Stimulated activated CD4-positive, alpha-beta T cell treated with anti-CD3 and anti-CD28 coated beads, TNF-alpha, amount 100 ng/mL, for 4 hours (primary cell): Measurements from ENCODE around the gene IRF2BP2.

Experiments
- DNase-seq, 3 experiments: peaks; one replicate each; pipeline ENCODE4 v3.0.0-alpha.2; 2020; ENCODE audit warnings: low read depth in 3 of 3

Gene IRF2BP2

DNA sequence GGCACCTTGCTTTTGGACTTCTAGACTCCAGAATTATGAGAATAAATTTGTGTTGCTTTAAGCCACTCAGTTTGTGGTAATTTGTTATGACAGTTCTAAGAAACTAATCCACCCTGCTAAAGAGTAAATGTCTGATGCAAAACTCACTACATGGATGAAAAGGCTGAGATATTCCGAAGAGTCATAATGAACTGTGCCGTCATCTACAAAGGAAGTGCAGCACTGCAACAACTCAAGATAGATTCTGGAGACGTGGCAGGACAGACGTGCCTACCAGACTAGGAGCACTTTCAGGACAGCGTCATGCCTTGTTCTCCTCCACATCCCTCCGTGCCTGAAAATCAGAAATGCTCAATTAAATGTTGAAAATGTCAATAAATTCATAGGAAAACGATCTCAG is 24.4 kb upstream of the IRF2BP2 start:
- DNase-seq: no peak

DNA sequence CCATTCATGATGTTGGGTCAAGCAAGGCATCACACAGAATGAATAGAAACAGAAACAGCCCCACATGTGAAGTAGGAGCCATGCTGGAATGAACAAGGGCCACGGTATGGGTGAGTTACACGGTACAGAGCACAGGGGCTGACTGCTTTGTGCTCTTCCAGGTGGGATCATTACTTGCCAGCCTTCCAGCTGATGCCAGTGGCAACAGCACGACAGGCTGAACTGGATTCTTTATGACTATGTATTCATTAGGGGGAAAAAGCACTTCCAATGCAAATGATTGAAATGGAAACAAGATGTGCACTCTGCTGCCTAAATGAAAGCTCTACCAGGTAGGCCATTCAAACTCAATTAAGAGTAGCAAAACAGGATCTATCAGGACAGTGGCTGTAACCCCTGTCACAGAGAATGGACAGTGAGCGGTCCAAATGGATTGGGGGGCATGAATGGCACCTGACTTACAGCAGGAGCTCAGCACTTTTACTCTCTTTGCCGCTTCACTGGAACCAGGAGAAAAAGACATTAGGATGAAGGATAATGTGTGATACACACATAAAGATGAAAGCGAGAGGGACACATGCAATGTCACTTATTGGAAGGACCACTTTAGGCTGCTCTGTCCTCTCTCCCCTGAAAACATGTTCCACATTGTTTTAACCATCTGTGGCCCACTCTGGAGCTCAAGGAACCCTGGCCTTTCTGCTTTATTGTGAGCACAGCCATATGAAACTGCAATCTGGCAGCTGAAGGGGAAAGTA is 23.4 kb upstream of the IRF2BP2 start:
- DNase-seq: no peak

DNA sequence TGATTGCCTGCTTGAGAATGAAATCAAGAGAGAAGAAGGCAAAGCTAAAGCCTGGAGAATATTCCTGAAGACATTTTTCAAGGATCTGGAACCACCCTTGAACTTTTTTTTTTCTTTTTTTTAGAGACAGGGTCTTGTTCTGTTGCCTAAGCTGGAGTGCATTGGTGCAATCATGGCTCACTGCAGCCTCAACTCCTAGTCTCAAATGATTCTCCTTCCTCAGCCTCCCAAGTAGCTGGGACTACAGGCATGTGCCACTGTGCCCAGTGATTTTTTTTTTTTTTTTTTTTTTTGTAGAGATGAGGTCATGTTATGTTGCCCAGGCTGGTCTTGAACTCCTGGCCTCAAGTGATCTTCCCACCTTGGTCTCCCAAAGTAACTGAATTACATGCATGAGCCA is 22.2 kb upstream of the IRF2BP2 start:
- DNase-seq: no peak

DNA sequence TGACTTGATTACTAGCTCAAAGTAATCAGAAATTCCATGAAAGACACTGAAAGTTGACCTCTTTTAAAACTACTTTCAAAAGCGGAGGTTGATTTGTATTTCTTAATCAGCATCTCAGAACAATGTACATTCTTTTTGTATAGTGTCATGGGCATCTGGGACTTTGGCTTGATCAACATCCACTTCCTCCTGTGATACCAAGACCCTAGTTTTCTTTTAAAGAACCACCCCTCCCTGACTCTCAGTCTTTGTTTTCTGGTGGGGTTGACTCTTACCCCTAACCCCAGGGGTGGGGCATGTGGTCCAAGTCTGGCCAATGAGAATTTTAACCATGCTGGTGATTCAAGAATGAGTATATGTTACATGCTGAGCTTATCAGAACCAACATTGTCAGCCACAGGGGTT is 21.7 kb upstream of the IRF2BP2 start:
- DNase-seq: no peak

DNA sequence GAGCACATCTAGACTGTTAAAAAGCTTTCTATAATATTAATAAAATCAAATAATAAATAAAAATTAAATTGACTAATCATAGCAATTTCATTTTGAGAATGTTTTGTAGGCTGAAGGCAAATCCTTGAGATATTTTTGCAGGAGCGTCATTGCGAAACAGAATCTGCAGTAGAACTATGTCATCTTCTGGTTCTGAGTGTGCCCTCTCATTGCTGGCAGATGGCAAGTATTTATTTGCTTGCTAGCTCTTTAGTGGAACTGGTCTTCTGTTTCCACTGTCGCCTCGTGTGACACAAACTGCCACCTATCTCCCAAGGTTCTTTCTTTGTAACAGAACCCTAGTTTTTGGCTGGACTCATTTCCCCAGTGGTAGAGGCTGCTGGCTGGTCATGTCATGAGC is 19.0 kb upstream of the IRF2BP2 start:
- no peak for DNase-seq

DNA sequence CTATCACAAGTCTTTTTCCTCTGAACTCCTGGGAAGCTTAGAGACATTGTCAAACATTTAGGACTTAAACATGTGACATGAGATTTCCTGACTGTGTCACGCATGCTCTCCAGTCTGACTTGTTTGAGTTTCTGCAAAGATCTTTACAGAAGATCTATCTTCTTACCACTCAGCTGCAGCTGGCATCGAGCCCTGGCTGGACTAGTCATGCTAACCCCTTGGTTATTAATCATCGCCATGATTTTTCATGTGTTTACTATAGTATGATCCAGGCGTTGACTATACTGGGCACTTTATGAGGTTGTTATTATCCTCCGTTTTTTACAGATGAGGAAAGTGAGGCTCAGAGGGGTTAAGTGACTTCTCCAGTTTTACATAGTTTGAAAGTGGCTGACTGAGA is 18.1 kb upstream of the IRF2BP2 start:
- no peak for DNase-seq

DNA sequence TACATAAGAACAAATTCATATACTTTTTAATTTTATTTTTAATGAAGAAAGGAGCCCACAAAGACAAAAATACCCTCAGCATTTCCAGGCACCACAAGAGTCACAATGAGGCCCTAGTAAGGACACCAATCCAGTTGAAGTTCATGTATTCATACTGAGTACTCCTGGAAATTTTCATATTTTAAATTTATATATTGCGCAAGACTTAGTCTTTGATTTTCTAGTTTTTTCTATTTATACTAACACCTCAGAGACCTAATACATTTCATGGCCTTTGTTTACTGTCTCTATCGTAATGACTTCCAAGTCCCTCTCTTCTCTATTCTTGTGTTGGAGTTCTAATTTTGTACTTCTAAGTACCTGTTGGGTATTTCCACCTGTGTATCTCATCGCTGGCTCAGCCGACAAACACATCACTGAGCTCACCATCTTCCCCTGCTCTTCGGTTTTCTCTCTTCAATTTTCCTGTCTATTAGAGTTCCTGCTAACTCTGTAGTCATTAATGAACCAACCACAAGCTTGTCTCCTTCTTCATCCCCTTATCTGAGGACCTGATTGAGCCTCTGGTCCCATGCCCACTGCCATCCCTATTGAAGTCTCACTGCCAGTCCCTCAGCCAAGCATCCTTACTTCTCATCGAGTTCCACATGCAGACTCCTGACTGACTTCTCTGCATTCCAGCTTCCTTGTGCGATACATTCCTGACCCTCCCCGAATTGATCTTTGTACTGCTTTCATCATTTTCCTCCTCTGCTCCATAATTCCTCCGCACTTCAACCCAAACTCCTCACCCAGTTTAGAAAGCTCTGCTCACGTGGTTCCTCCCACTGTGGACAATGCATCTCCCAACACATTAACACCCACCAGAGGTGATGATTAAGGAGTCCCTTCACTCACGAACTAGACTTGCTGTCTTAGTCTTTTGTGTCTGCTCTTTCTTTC is 17.3 kb upstream of the IRF2BP2 start:
- DNase-seq: no peak

DNA sequence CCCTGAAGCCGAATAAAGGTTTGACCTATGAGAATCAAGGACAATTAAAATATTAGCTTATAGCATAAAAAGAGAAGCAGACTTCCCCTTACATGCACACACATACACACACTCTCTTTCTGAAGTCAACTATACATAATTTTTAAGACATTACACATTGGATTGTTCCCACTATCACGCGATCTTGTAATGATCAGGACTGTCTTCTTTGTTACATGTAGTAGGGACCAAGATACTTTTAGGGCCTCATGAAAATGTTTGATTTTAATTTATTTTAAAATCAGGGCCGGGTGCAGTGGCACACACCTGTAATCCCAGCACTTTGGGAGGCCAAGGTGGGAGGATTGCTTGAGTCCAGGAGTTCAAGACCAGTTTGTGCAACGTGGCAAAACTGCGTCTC is 16.4 kb upstream of the IRF2BP2 start:
- no peak for DNase-seq

DNA sequence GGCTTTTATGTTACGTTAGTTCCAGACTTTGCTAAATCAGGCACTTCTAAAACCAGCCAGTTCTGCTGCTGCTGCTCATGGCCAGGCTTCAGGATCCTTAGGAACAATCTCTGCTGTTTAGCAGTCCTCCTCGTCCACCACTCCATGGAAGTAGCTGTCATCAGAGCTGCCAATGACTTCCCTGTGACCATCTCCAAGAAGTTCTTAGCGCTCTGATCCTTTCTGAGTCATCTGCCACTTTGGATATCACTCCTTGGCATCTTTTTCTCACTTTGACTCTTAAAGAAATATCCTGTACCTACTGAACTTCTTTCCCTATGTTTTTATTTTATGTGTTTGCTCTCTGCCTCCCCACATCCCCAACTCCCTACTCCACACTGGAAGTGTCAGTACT is 14.7 kb upstream of the IRF2BP2 start:
- DNase-seq: no peak

DNA sequence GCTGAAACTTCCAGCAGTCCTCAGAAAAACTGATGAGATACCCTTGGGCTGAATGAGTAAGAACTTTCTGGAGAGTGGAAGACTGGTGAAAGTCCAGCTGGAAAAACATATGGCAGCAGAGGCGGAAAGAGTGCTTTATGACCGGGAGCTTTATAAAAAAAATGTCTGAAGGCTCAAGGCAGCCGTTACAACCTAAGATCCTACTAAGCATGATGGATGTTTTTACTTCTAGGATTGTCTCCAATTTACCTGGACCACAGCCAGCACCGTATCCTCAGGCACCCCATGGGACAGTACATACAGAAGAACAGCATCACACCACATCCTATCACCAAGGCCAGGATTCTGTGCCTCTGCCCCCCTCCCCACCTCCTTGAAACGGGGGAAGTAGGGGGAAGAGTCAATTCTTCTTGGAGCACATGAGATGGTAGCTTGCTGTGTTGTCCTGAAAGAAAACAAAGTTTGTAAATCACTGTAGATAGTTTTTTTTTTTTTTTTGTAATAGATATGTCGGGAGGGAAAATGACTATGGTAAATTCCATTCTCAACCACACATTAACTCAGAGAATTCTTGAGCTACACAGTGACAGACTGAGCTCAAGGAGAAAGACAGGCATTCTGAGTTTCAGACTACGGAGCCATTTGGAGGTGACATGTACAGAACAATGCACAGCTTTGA is 11.8 kb upstream of the IRF2BP2 start:
- no peak for DNase-seq

DNA sequence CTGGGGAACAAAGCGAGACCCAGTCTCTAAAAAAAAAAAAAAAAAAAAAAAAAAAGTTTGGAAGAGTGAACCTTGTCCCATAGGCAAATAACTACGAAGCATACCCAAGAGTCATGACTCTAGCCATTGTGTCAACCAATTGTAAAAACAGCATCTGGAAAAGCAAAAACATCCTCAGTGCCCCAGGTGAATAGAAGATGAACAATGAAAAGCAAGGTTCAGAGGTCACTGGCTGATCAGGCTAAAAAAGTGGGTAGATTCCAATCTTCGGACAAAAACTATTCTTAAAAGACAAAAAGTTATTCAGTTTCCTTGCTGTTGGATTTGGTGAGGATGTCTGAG is 11.1 kb upstream of the IRF2BP2 start:
- no peak for DNase-seq

DNA sequence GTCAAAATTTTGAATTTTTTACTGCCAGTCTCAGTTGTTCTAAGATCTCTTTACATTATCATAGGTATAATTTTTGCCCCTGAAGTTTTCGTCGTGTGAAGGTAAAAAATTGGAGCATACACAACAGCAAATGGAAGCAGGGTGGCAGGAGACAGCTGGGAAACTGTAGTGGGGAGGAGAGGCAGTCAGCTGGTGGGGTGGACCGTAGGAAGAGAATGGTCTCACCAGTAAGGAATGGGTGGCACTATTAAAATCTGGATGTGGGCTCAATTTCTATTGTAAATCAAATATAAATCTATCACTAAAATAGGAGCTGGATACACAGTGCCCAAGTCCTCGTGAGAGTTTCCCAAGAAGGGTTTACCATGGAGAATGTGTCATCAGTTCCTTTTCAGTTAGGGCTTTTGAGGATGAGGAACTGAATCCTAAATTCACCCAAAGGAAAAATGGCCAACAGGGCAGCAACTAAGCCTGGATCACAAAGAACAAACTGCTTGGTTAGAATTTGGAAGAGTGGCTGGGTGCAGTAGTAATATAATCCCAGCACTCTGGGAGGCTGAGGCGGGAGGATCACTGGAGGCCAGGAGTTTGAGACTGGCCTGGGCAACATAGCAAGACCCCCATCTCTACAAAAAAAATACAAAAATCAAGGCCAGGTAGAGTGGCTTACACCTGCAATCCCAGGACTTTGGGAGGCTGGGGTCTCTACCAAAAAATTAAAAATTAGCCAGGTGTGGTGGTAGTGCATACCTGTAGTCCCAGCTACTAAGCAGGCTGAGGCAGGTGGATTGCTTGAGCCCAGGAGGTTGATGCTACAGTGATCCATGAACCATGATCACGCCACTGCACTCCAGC is 10.5 kb upstream of the IRF2BP2 start:
- no peak for DNase-seq

DNA sequence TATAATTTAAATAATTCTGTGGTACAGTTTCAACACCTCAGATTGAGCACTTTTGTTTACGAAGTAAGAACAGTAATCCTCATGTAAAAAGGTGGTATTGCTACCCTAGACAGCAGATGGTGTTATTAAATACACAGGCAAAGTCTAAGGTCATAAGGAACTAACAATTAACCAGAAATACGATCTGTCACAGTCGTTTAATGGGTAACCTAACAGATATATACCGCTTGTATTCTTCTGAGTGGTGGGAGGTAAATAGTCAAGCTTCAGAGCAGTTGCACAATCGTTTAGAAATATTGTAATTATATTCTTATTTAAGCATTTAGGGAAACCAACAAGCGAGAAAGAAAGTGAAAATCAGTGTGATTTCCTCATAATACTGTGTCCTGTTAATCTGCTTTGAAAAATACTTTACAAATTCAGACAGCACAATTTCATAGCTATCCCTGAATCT is 9.8 kb upstream of the IRF2BP2 start:
- no peak for DNase-seq

DNA sequence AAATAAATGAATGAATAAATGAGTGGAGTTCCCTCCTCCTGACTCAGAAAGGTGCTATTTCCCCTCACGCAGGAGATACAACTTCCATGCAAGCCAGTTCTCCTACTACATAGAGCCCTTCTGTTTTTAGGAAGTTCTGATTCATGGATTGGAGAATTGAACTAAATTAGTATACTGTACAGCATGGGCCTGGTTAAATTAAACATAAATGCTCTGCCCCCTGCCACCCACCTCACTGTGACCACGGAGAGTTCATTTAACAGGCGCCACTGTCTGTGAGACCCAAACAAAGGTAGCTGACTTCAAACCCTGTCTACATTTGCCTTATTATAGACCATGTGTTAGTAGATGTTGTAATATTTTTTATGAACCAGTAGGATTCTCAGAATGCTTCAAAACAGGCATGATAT is 9.1 kb upstream of the IRF2BP2 start:
- DNase-seq: no peak

DNA sequence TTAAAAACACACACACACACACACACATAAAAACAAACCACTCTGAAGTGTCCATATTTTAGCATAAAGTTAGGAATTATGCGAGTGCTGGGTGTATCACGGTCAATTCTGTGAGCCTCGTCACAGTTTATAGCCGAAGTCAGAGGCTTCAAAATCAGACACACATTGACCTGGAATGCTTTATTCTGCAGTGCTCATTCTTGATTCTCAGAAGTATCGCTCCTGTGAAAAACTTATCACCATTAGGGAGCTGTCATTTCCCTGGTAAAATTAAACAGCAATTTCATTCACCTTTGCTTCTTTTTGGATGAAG is 8.7 kb upstream of the IRF2BP2 start:
- no peak for DNase-seq

DNA sequence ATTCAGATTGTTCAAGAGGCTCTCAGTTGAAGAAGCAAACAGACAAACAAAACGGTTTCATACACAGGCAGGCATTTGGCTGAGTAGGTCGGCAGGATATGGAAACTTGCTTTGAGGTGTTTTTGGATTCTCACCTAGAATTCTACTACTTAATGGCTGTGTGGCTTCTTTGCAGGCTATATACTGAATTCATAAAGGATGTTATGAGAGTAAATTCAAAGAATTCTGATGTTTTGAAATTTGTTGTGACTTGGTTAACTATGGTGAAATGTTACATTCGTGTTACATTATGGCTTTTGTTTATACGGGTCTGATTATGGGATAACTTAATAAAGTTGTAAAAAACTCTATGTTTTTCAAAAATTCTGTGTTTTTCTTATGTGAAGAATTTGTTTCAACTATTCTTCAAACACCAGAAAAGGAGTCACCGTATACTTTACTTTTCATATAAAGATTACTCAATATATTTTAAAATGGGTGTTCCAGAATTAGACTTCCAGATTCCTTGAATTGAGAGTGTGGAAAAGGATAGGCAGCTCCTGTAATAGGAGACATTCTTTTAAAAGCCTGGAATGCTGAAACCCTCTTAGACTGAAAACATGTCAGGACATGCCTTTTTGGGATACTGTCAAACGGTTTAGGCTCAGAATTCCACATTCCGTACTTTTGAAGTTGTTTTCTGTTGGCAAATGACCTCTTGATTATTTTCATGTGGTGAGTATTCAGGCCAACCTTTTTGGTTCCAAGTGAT is 8.2 kb upstream of the IRF2BP2 start:
- DNase-seq: no peak

DNA sequence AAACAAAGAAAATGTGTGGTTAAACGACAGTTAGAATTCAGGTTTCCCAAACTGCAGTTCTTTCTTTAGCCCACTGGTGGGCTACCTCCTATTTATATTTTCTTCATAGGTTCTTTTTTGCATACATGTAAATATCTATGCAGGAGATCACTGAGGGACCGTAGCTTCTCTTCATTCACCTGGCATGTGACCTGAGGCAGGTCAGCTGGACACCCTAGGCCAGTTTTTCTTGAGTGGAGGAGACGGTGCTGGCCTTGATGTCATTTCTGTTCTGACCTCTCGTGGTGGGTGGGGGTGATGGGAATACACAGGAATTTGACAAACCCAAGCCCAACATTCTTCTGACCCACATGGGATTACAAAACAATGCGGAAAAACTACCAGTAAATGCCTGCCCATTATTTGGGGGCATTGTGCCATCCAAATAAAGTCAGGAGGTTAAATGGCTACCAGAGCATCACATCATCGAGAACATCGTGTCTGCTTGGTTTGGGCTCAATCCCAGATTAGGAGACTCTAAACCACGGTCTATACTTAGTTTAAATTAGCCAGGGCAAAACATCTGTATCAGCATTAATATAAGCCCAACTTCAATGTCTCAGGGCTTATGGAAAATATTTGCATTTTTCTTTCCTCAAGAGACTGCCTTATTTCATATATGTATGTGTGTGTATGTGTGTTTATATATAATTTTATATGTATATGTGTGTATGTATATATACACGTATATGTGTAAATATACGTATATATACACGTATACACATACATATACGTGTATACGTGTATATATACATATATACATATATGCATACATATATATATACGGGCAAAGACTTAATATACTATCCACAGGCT is 7.4 kb upstream of the IRF2BP2 start:
- no peak for DNase-seq

DNA sequence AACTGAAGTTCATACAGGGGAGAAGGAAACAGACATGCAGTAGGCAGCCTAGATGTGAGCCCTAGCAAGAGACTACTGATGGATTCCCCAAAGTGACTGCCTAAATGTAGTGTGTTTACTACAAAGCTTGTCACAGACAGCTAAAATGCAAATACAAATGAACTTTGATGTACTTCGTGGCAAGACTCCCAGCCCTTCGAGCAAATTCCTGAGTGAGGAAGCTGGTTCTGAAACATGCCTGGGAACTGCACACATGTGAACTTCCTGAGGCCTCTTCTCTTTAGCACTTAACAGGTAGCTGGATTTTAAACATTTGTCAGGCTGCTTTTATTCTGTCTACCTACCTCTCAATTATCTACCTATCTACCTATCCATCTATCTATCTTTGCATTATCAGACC is 6.7 kb upstream of the IRF2BP2 start:
- no peak for DNase-seq

DNA sequence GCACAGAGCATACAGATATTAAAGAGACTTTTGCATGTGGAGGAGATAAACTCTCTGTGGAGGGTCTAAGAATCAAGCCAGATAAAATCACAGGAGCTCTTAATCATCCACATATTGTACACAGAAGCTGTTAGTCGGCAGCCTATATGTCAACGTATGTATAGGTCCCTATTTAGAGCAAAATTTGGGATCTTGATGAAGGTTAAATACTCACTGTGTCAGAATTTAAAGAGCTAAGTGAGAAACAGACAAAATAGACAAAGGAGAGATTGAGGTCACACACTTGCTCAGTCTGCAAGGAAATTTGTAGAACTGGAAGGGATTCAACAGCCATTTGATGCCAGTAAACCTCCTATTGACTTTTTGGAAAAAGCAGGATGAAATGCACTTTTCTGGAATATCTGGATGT is 4.1 kb upstream of the IRF2BP2 start:
- DNase-seq: no peak
